Prostate gland (tissue), 2 donors: ENCODE data around the gene TEKT2.

Source experiments
- CTCF ChIP-seq, 4 experiments: fragments of 200-600 bp in 2 of 4; fragments of 450-650 bp in 2 of 4; sonication (generic) in 2 of 4; IDR thresholded peaks; 1 replicate in 3 of 4; 2 replicates in 1 of 4; pipeline ENCODE4 v1.5.1; 2016 to 2019; ENCODE audit warnings: antibody characterized with exemption in 4 of 4, mild to moderate bottlenecking in 2 of 4, moderate library complexity in 2 of 4
- POLR2A ChIP-seq: fragments of 450-650 bp; IDR thresholded peaks from one replicate; pipeline ENCODE4 v1.6.1; 2016; ENCODE audit warnings: antibody characterized with exemption, mild to moderate bottlenecking

GRCh38 chr1:36137776-36138175 is 53.9 kb downstream of the TEKT2 start:
- TF ChIP-seq CTCF (IDR thresholded peaks at IDR 0.05) (no peak), POLR2A (no peak)
